HepG2 (cell line): ENCODE data around the gene SAYSD1. TPM values are rescaled to one million over a fixed set of nuclear protein-coding genes. Genes with fewer than 3 reads are reported as not detected.
A peak's percentile ranks its signal among the peaks of the same experiment; 100 is the strongest.

Experiments used
- ADNP ChIP-seq: sonication (generic); formaldehyde crosslinking; IDR thresholded peaks from 2 replicates; pipeline ENCODE4 v1.4.0; 2020; ENCODE audit warnings: missing genetic modification reagents
- ARID2 ChIP-seq: sonication (generic); formaldehyde crosslinking; IDR thresholded peaks from 2 replicates; pipeline ENCODE4 v1.8.1; 2022; ENCODE audit warnings: mild to moderate bottlenecking, missing genetic modification reagents, borderline replicate concordance
- ATF1 ChIP-seq: IDR thresholded peaks from 2 replicates; pipeline ENCODE4 v1.6.1; 2016; ENCODE audit warnings: mild to moderate bottlenecking, control low read depth
- CREM ChIP-seq, 2 experiments: sonication (generic) in 1 of 2; formaldehyde crosslinking in 1 of 2; IDR thresholded peaks; 2 replicates each; pipeline versions ENCODE4 v1.4.0 to v1.6.1; 2016 to 2020; ENCODE audit warnings: antibody characterized with exemption in 1 of 2, mild to moderate bottlenecking in 1 of 2, missing genetic modification reagents in 1 of 2
- DR1 ChIP-seq: sonication (generic); formaldehyde crosslinking; IDR thresholded peaks from 2 replicates; pipeline ENCODE4 v1.8.0; 2021; ENCODE audit warnings: mild to moderate bottlenecking, missing genetic modification reagents, inconsistent platforms
- EP300 ChIP-seq, 3 experiments: sonication (generic) in 1 of 3; formaldehyde crosslinking in 1 of 3; IDR thresholded peaks; 2 replicates each; pipeline versions ENCODE4 v1.5.1 to v1.6.1; 2011 to 2020; ENCODE audit warnings: low read depth in 2 of 3, low read length in 2 of 3, borderline replicate concordance in 1 of 3, improper control_type of control experiment in 1 of 3, mild to moderate bottlenecking in 1 of 3, missing genetic modification reagents in 1 of 3, moderate library complexity in 1 of 3
- FOXJ3 ChIP-seq: sonication (generic); formaldehyde crosslinking; IDR thresholded peaks from 2 replicates; pipeline ENCODE4 v1.4.0; 2020; ENCODE audit warnings: missing genetic modification reagents, mild to moderate bottlenecking, borderline replicate concordance
- FOXK1 ChIP-seq: sonication (generic); formaldehyde crosslinking; IDR thresholded peaks from 2 replicates; pipeline ENCODE4 v1.4.0; 2020; ENCODE audit warnings: low read depth, missing genetic modification reagents, borderline replicate concordance
- MATR3 ChIP-seq: sonication (generic); formaldehyde crosslinking; IDR thresholded peaks from 2 replicates; pipeline ENCODE4 v1.4.0; 2020; ENCODE audit warnings: missing genetic modification reagents
- NBN ChIP-seq: fragments of 450-650 bp; conservative IDR thresholded peaks from 2 replicates; pipeline ENCODE4 v1.6.1; 2017
- NFYB ChIP-seq: sonication (generic); formaldehyde crosslinking; IDR thresholded peaks from 2 replicates; pipeline ENCODE4 v1.4.0; 2020; ENCODE audit warnings: missing genetic modification reagents
- SIN3A ChIP-seq: IDR thresholded peaks from 2 replicates; pipeline ENCODE4 v1.6.1; 2011; ENCODE audit warnings: low read depth, mild to moderate bottlenecking, control low read depth, low read length, borderline replicate concordance
- SMYD3 ChIP-seq: sonication (generic); formaldehyde crosslinking; IDR thresholded peaks from 2 replicates; pipeline ENCODE4 v1.8.1; 2023; ENCODE audit warnings: mild to moderate bottlenecking, missing genetic modification reagents
- TBP ChIP-seq: sonication (generic); formaldehyde crosslinking; IDR thresholded peaks from 2 replicates; pipeline ENCODE4 v1.5.0; 2020; ENCODE audit warnings: missing genetic modification reagents
- TCF7 ChIP-seq: sonication (generic); IDR thresholded peaks from 2 replicates; pipeline ENCODE4 v1.6.1; 2016; ENCODE audit warnings: antibody characterized with exemption, low read depth
- TCF7L2 ChIP-seq: IDR thresholded peaks from 2 replicates; pipeline ENCODE4 v1.6.1; 2011; ENCODE audit warnings: mild to moderate bottlenecking, low read depth, low read length, moderate library complexity
- TSC22D2 ChIP-seq: sonication (generic); formaldehyde crosslinking; IDR thresholded peaks from 2 replicates; pipeline ENCODE4 v1.5.1; 2020; ENCODE audit warnings: missing genetic modification reagents, mild to moderate bottlenecking, borderline replicate concordance
- ZBTB8A ChIP-seq: sonication (generic); formaldehyde crosslinking; IDR thresholded peaks from 2 replicates; pipeline ENCODE4 v1.4.0; 2020; ENCODE audit warnings: mild to moderate bottlenecking, low read depth, missing genetic modification reagents, borderline replicate concordance
- ZFP36L1 ChIP-seq: sonication (generic); formaldehyde crosslinking; IDR thresholded peaks from 2 replicates; pipeline ENCODE4 v1.8.0; 2022; ENCODE audit warnings: mild to moderate bottlenecking, missing genetic modification reagents, moderate library complexity
- ZNF225 ChIP-seq: sonication (generic); formaldehyde crosslinking; IDR thresholded peaks from 2 replicates; pipeline ENCODE4 v1.4.0; 2020; ENCODE audit warnings: mild to moderate bottlenecking, missing genetic modification reagents
- ZNF282 ChIP-seq: fragments of 450-650 bp; IDR thresholded peaks from 2 replicates; pipeline ENCODE4 v1.6.1; 2018; ENCODE audit not compliant: partially characterized antibody
- ZNF317 ChIP-seq: sonication (generic); formaldehyde crosslinking; IDR thresholded peaks from 2 replicates; pipeline ENCODE4 v1.5.0; 2020; ENCODE audit warnings: mild to moderate bottlenecking, missing genetic modification reagents
- ZNF335 ChIP-seq: sonication (generic); formaldehyde crosslinking; IDR thresholded peaks from 2 replicates; pipeline ENCODE4 v1.4.0; 2020; ENCODE audit warnings: missing genetic modification reagents
- ZNF367 ChIP-seq: sonication (generic); formaldehyde crosslinking; IDR thresholded peaks from 2 replicates; pipeline ENCODE4 v1.4.0; 2020; ENCODE audit warnings: missing genetic modification reagents, borderline replicate concordance
- ZNF446 ChIP-seq: sonication (generic); formaldehyde crosslinking; IDR thresholded peaks from 2 replicates; pipeline ENCODE4 v1.5.0; 2020; ENCODE audit warnings: mild to moderate bottlenecking, missing genetic modification reagents
- ZNF607 ChIP-seq: sonication (generic); formaldehyde crosslinking; IDR thresholded peaks from 2 replicates; pipeline ENCODE4 v1.5.1; 2020; ENCODE audit warnings: missing genetic modification reagents, mild to moderate bottlenecking, borderline replicate concordance
- polyA plus RNA-seq, 8 experiments: library from polyadenylated mRNA; depleted of rRNA in 3 of 8; stranded (reverse) in 7 of 8; unstranded in 1 of 8; fragments of >200 nt; fragmentation: Illumina TruSeq in 4 of 8; extraction: Trizol in 4 of 8; gene quantifications; 2 replicates each; pipeline versions ENCODE4 v1.2.1 to v1.2.3, GENCODE V29; 2011 to 2016; ENCODE audit warnings: low read depth in 4 of 8, missing spikeins in 1 of 8, mixed read lengths in 1 of 8; ENCODE audit not compliant: insufficient read depth in 1 of 8
- total RNA-seq, 5 experiments: library from RNA; depleted of rRNA; stranded (reverse); fragments of >200 nt; fragmentation: Illumina TruSeq; extraction: Trizol; gene quantifications; 2 replicates each; pipeline ENCODE4 v1.2.3, GENCODE V29; 2016; ENCODE audit warnings: low read depth in 1 of 5
- TF ChIP-seq, protein P1 (sequence below): sonication (generic); formaldehyde crosslinking; IDR thresholded peaks from 2 replicates; pipeline ENCODE4 v1.4.0; 2020; ENCODE audit warnings: missing genetic modification reagents, low read depth, mild to moderate bottlenecking, borderline replicate concordance
- TF ChIP-seq, protein P2 (sequence below): sonication (generic); formaldehyde crosslinking; IDR thresholded peaks from 2 replicates; pipeline ENCODE4 v1.8.0; 2022; ENCODE audit warnings: missing genetic modification reagents, low read depth, mild to moderate bottlenecking, borderline replicate concordance
- TF ChIP-seq, protein P3 (sequence below): sonication (generic); formaldehyde crosslinking; IDR thresholded peaks from 2 replicates; pipeline ENCODE4 v1.4.0; 2020; ENCODE audit warnings: missing genetic modification reagents, borderline replicate concordance

The SAYSD1 gene
- total and polyA plus RNA-seq, 2 of the 13 experiments (the other 11 are each of a cell fraction or from before 2014, with no cell fraction given): 10.1 to 16.0 TPM

DNA sequence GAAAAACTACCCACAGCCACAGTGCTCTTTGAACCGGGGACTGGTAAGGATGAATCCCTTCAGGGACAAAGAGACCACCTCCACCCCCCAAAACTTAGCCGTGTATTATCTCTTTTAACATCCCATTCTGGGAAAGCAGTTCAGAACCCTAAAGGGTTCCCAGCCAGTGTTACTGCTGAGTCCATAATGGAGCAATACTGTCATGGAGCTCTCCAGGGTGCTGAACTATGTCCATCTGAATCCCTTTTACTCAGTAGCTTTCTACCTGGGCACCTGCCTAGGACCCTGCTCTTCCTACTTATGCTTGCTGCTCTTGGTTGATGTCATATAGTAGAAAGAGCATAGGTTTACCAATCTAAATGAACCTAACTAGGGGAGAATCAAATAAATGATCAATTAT lies 22.3 kb upstream of the SAYSD1 start (continued):
- TF ChIP-seq TBP (CRISPR knock-in tag) (no peak), ZNF446 (CRISPR knock-in tag) (no peak), ZNF282 (no peak), ZNF335 (CRISPR knock-in tag) (peak; percentile 81; the same call in 1 of the 2 replicates), CREM (IDR thresholded peaks at IDR 0.05) (no peak), CREM (CRISPR knock-in tag; IDR thresholded peaks at IDR 0.05) (no peak), ZFP36L1 (CRISPR knock-in tag) (no peak), SMYD3 (no peak), ARID2 (CRISPR knock-in tag) (no peak), ZNF367 (CRISPR knock-in tag) (no peak), NFYB (CRISPR knock-in tag) (no peak), ZNF225 (no peak), ATF1 (no peak), TCF7L2 (no peak), EP300 (IDR thresholded peaks at IDR 0.05; ENCODE audit: low read depth in 2 of 2, low read length in 2 of 2) (no peak), EP300 (CRISPR knock-in tag; IDR thresholded peaks at IDR 0.05; ENCODE audit: borderline replicate concordance) (no peak), FOXJ3 (CRISPR knock-in tag) (no peak), TSC22D2 (0 out of 2 replicates have a peak, but pooled peaks have one; percentile 69), ZBTB8A (CRISPR knock-in tag) (no peak), DR1 (no peak), TCF7 (no peak), NBN (no peak), ZNF317 (CRISPR knock-in tag) (no peak), SIN3A (no peak), ADNP (no peak), MATR3 (CRISPR knock-in tag) (no peak), FOXK1 (CRISPR knock-in tag) (no peak; the same call in 1 of the 2 replicates), ZNF607 (CRISPR knock-in tag) (no peak; the same call in 1 of the 2 replicates)
- TF ChIP-seq, protein P1, sequence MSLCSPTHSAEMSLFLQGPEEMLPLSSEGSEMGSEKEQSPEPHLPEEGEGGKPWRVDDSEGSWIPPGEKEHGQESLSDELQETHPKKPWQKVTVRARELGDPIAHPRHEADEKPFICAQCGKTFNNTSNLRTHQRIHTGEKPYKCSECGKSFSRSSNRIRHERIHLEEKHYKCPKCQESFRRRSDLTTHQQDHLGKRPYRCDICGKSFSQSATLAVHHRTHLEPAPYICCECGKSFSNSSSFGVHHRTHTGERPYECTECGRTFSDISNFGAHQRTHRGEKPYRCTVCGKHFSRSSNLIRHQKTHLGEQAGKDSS (CRISPR knock-in tag): no peak
- TF ChIP-seq, protein P2, sequence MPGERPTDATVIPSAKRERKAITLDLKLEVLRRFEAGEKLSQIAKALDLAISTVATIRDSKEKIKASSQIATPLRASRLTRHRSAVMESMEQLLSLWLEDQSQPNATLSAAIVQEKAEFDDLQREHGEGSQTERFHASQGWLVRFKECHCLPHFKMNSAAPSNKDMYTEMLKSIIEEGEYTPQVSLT (CRISPR knock-in tag): no peak
- TF ChIP-seq, protein P3, sequence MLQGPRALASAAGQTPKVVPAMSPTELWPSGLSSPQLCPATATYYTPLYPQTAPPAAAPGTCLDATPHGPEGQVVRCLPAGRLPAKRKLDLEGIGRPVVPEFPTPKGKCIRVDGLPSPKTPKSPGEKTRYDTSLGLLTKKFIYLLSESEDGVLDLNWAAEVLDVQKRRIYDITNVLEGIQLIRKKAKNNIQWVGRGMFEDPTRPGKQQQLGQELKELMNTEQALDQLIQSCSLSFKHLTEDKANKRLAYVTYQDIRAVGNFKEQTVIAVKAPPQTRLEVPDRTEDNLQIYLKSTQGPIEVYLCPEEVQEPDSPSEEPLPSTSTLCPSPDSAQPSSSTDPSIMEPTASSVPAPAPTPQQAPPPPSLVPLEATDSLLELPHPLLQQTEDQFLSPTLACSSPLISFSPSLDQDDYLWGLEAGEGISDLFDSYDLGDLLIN: no peak
